Measurements from ENCODE around the gene PRUNE2. TPM values are rescaled to one million over a fixed set of nuclear protein-coding genes. Genes with fewer than 3 reads are reported as not detected.

PRUNE2 gene
- total and polyA plus RNA-seq, 4 donors: 3.8 to 18.1 (median 7.8) TPM

DNA sequence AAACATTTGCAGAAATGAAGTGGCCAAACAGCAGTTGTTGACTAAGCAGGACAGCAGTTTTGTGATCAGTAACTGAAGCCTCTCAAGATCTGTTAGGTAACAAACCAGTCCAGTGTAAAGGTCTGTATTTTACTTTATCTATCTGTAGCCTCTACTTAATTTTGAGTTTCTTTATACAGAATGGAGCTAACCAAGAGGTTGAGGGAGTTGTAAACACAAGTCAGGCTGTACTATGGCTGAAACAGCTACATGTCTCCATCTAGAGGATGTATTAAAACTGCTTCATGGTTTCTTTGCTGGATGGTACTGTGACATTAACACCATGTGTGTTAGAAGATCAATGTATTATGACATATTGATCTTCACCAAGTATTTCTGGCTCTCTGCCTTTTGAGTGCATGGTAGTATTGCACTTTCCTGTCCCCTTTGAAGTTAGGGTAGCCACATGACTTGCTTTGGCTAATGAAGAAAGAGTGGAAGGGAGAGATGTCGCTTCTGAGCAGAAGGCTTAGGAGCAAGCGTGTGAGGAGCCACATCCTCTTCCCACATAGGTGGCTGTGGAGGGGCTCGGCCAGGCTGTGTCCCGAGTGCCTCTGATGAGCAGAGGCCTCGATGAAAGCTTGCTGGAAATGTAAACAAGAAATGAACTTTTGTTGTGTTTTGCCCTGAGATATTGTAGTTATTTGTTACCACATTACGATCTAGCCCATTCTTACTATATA lies 247.2 kb downstream of the PRUNE2 start:
- peaks cover 0 to 3% (median 3%) of the 10 kb centered on the region in 5 donors for H3K4me1 ChIP-seq (ENCODE audit: control insufficient read depth in 5 of 5, insufficient read depth in 5 of 5, low read length in 5 of 5)
- no peaks in the 10 kb centered on the region for H3K27me3 ChIP-seq (ENCODE audit: control insufficient read depth in 3 of 3, insufficient read depth in 3 of 3, low read length in 2 of 3)
- no peak for ATAC-seq (ENCODE audit: insufficient read depth, low FRiP score)
- no peaks in the 10 kb centered on the region for H3K9me3 ChIP-seq (ENCODE audit: control insufficient read depth in 4 of 4, insufficient read depth in 3 of 4, low read length in 3 of 4)
- 33 to 46% methylated on average over 6 of the region's 6 CpGs for WGBS, 2 donors
- no peak overlapping the region for H3K9ac ChIP-seq (ENCODE audit: insufficient read depth in 1 of 2, low read length in 2 of 2)
- no peaks in the 10 kb centered on the region for H3K36me3 ChIP-seq (ENCODE audit: control insufficient read depth in 4 of 4, insufficient read depth in 4 of 4, low read length in 4 of 4)
- no peak overlapping the region for H3K27ac ChIP-seq (ENCODE audit: low read depth in 1 of 2, low read length in 1 of 2)
- no peak overlapping the region for H3K4me3 ChIP-seq
- peak in 2 of 3 donors; percentile 68 to 83 for DNase-seq
- TF ChIP-seq, protein P1, sequence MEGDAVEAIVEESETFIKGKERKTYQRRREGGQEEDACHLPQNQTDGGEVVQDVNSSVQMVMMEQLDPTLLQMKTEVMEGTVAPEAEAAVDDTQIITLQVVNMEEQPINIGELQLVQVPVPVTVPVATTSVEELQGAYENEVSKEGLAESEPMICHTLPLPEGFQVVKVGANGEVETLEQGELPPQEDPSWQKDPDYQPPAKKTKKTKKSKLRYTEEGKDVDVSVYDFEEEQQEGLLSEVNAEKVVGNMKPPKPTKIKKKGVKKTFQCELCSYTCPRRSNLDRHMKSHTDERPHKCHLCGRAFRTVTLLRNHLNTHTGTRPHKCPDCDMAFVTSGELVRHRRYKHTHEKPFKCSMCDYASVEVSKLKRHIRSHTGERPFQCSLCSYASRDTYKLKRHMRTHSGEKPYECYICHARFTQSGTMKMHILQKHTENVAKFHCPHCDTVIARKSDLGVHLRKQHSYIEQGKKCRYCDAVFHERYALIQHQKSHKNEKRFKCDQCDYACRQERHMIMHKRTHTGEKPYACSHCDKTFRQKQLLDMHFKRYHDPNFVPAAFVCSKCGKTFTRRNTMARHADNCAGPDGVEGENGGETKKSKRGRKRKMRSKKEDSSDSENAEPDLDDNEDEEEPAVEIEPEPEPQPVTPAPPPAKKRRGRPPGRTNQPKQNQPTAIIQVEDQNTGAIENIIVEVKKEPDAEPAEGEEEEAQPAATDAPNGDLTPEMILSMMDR (IDR thresholded peaks at IDR 0.05; ENCODE audit: control extremely low read depth, extremely low read depth): peak; percentile 61

DNA sequence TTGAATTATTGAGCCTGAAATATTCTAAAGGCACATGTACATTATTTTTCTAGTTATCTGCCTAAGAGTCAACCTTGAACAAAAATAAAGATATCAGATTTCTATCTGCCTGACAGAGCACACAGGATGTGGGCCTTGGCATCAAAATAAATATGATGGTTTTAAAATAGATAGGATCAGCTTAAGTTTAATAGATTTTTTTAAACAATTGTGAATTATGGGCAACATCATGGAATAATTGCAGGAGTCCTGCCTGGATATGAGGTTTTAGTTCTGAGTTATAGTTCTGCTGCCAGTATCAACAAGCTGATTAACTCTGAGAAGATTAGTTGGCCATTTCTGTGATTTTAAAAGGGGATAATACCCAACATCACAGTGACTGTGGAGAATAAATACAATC lies 248.6 kb downstream of the PRUNE2 start:
- ATAC-seq (ENCODE audit: insufficient read depth, low FRiP score): no peak
- no peak overlapping the region for H3K27ac ChIP-seq (ENCODE audit: low read depth in 1 of 2, low read length in 1 of 2)
- H3K4me3 ChIP-seq: no peak overlapping the region
- no peaks in the 10 kb centered on the region for H3K36me3 ChIP-seq (ENCODE audit: control insufficient read depth in 4 of 4, insufficient read depth in 4 of 4, low read length in 4 of 4)
- H3K9ac ChIP-seq (ENCODE audit: insufficient read depth in 1 of 2, low read length in 2 of 2): no peak overlapping the region
- TF ChIP-seq, protein P1 (IDR thresholded peaks at IDR 0.05; ENCODE audit: control extremely low read depth, extremely low read depth): no peak
- H3K4me1 ChIP-seq (ENCODE audit: control insufficient read depth in 5 of 5, insufficient read depth in 5 of 5, low read length in 5 of 5): peaks cover 0 to 3% (median 0%) of the 10 kb centered on the region in 5 donors
- H3K9me3 ChIP-seq (ENCODE audit: control insufficient read depth in 4 of 4, insufficient read depth in 3 of 4, low read length in 3 of 4): no peaks in the 10 kb centered on the region
- no peak for DNase-seq
- H3K27me3 ChIP-seq (ENCODE audit: control insufficient read depth in 3 of 3, insufficient read depth in 3 of 3, low read length in 2 of 3): no peaks in the 10 kb centered on the region

DNA sequence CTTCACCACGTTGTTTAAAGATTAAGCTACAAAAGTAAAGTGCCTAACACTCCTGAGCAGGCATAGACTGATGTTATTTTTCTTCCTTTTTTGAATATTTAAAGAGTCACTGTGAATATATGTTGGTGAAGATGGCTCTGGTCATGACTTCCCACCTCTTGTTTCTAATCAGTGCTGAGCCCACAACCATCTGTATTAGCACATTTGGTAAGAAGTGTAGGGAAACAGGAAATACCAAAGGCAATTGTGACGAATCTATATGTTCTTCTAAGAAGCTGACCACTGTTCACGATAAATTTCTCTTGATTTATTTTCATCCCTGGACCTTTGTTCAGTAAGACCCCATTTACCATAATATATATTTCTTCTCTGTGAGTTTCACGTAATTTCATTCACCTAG lies 249.9 kb downstream of the PRUNE2 start:
- H3K27ac ChIP-seq (ENCODE audit: low read depth in 1 of 2, low read length in 1 of 2): no peak overlapping the region
- WGBS, 2 donors: 56 to 70% methylated on average over 4 of the region's 4 CpGs

More for the DNA sequence above, 249.9 kb downstream of the PRUNE2 start:
- ATAC-seq (ENCODE audit: insufficient read depth, low FRiP score) (no peak), DNase-seq (no peak)
- Histone ChIP-seq H3K9ac (ENCODE audit: insufficient read depth in 1 of 2, low read length in 2 of 2) (no peak overlapping the region), H3K36me3 (ENCODE audit: control insufficient read depth in 4 of 4, insufficient read depth in 4 of 4, low read length in 4 of 4) (no peaks in the 10 kb centered on the region), H3K4me3 (no peak overlapping the region), H3K27me3 (ENCODE audit: control insufficient read depth in 3 of 3, insufficient read depth in 3 of 3, low read length in 2 of 3) (no peaks in the 10 kb centered on the region), H3K9me3 (ENCODE audit: control insufficient read depth in 4 of 4, insufficient read depth in 3 of 4, low read length in 3 of 4) (no peaks in the 10 kb centered on the region), H3K4me1 (ENCODE audit: control insufficient read depth in 5 of 5, insufficient read depth in 5 of 5, low read length in 5 of 5) (peaks cover 0 to 3% (median 0%) of the 10 kb centered on the region in 5 donors)
- TF ChIP-seq, protein P1 (IDR thresholded peaks at IDR 0.05; ENCODE audit: control extremely low read depth, extremely low read depth): no peak
